Gastroesophageal sphincter (tissue), 4 donors: ENCODE measurements around the gene SCAMP3. TPM values are rescaled to one million over a fixed set of nuclear protein-coding genes. Genes with fewer than 3 reads are reported as not detected.

Experiments used
- ATAC-seq: fragments of 150-250 bp; one replicate; pipeline ENCODE4 v1.9.1; 2016; ENCODE audit warnings: mild to moderate bottlenecking, moderate library complexity
- H3K27ac ChIP-seq, 4 donors: fragments of 200-600 bp; sonication (generic) in 3 of 4; 1 replicate in 3 of 4; 2 replicates in 1 of 4; pipeline ENCODE4 v1.5.1; 2016 to 2019
- H3K27me3 ChIP-seq: fragments of 200-600 bp; sonication (generic); one replicate; pipeline ENCODE4 v1.5.1; 2019
- H3K36me3 ChIP-seq, 2 donors: fragments of 200-600 bp; sonication (generic); one replicate each; pipeline ENCODE4 v1.5.1; 2019; ENCODE audit warnings: control low read depth in 1 of 2
- H3K4me1 ChIP-seq, 3 donors: fragments of 200-600 bp; sonication (generic); 1 replicate in 2 of 3; 2 replicates in 1 of 3; pipeline ENCODE4 v1.5.1; 2016 to 2019; ENCODE audit warnings: control low read depth in 2 of 3
- H3K4me3 ChIP-seq, 2 donors: fragments of 200-600 bp; sonication (generic); one replicate each; pipeline ENCODE4 v1.5.1; 2019; ENCODE audit warnings: mild to moderate bottlenecking in 1 of 2, moderate library complexity in 1 of 2
- H3K9me3 ChIP-seq, 3 donors: fragments of 200-600 bp; sonication (generic); one replicate each; pipeline ENCODE4 v1.5.1; 2017 to 2019; ENCODE audit warnings: control low read depth in 2 of 3
- CTCF ChIP-seq, 4 experiments: fragments of 200-600 bp in 2 of 4; fragments of 450-650 bp in 2 of 4; sonication (generic) in 1 of 4; IDR thresholded peaks; one replicate each; pipeline ENCODE4 v1.5.1; 2017 to 2019; ENCODE audit warnings: antibody characterized with exemption in 4 of 4, mild to moderate bottlenecking in 2 of 4, moderate library complexity in 2 of 4
- EP300 ChIP-seq: sonication (generic); formaldehyde crosslinking; IDR thresholded peaks from one replicate; pipeline ENCODE4 v1.6.1; 2017; ENCODE audit warnings: antibody characterized with exemption, mild to moderate bottlenecking
- POLR2A ChIP-seq, 2 donors: fragments of 450-650 bp; IDR thresholded peaks; one replicate each; pipeline ENCODE4 v1.6.1; 2017; ENCODE audit warnings: antibody characterized with exemption in 2 of 2, mild to moderate bottlenecking in 2 of 2, moderate library complexity in 1 of 2
- POLR2AphosphoS5 ChIP-seq: sonication (generic); formaldehyde crosslinking; IDR thresholded peaks from one replicate; pipeline ENCODE4 v1.6.1; 2017; ENCODE audit warnings: antibody characterized with exemption
- WGBS, 2 donors: methylation state at CpG; one replicate each; pipeline ENCODE4 v1.1.5; 2018; ENCODE audit warnings: low coverage in 1 of 2; 5-methylcytosine and 5-hydroxymethylcytosine counted together
- total RNA-seq, 4 donors: library from RNA; depleted of rRNA; stranded (reverse); fragments of >200 nt; gene quantifications; one replicate each; pipeline ENCODE4 v1.1.0, GENCODE V29; 2016

Gene SCAMP3
- total RNA-seq, 4 donors from 2014 or later, result 28.1 to 44.4 (median 36.8) TPM

- no peak for ATAC-seq
- WGBS, 2 donors, result 95 to 100% methylated on average over 4 to 7 of the region's 8 CpGs
Measured at GRCh38 chr1:155300024-155300423, 37.9 kb upstream of the SCAMP3 start.

GRCh38 chr1:155297384-155297783 lies 35.2 kb upstream of the SCAMP3 start:
- no peaks in the 10 kb centered on the region for H3K9me3 ChIP-seq
- TF ChIP-seq EP300 (no peak), POLR2AphosphoS5 (no peak), CTCF (IDR thresholded peaks at IDR 0.05) (no peak), POLR2A (IDR thresholded peaks at IDR 0.05) (no peak)
- peaks cover 0 to 15% (median 2%) of the 10 kb centered on the region in 3 donors for H3K4me1 ChIP-seq
- no peak overlapping the region for H3K27ac ChIP-seq
- H3K27me3 ChIP-seq, result peaks cover 54% of the 10 kb centered on the region
- WGBS, 2 donors, result 56 to 60% methylated on average over 5 to 6 of the region's 7 CpGs
- no peaks in the 10 kb centered on the region for H3K36me3 ChIP-seq
- no peak for ATAC-seq
- no peak overlapping the region for H3K4me3 ChIP-seq

More at GRCh38 chr1:155300024-155300423, 37.9 kb upstream of the SCAMP3 start:
- Histone ChIP-seq H3K9me3 (no peaks in the 10 kb centered on the region), H3K27ac (no peak overlapping the region), H3K4me1 (peaks cover 0 to 9% (median 2%) of the 10 kb centered on the region in 3 donors), H3K4me3 (no peak overlapping the region), H3K36me3 (no peaks in the 10 kb centered on the region), H3K27me3 (peaks cover 34% of the 10 kb centered on the region)
- TF ChIP-seq CTCF (IDR thresholded peaks at IDR 0.05) (no peak), POLR2AphosphoS5 (no peak), EP300 (no peak), POLR2A (IDR thresholded peaks at IDR 0.05) (no peak)

DNA sequence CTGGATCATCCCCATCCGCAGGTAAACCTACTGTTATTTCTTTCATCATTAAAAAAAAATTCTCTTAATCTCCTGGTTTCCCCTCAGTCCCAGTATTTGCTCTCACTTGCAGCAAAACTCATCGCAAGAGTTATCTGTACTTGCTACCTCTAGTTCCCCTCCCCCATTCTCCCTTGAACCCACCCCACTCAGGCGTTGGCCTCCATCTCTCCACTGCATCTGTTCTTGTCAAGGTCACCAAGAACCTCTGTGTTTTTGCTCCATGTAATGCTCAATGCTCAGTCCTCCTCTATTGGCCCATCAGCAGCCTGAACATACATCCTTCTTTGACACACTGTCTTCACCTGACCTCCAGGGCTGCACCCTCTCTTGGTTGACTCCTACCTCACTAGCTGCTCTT lies 34.5 kb upstream of the SCAMP3 start:
- Histone ChIP-seq H3K4me1 (peaks cover 0 to 15% (median 2%) of the 10 kb centered on the region in 3 donors), H3K27me3 (peaks cover 54% of the 10 kb centered on the region), H3K4me3 (no peak overlapping the region), H3K36me3 (no peaks in the 10 kb centered on the region), H3K9me3 (no peaks in the 10 kb centered on the region), H3K27ac (no peak overlapping the region)
- 90 to 93% methylated on average over 3 of the region's 3 CpGs for WGBS, 2 donors
- TF ChIP-seq EP300, result no peak
- ATAC-seq, result no peak

DNA sequence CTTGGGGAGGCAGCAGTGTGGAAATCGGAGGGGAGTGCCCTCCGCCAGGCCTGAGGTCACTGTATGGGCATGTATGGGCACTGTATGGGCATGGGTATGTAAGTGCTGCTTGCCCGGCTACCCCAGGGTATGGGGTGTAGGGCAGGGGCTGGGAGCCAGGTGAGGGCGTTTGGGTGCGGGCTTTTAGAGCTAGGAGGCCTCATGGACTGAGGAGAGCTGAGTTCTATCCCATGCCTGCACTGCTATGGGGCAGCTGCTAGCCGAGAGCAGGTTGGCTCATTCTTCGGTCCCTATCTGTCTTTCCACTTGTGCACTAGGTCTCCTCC lies 33.7 kb upstream of the SCAMP3 start:
- peaks cover 54% of the 10 kb centered on the region for H3K27me3 ChIP-seq
- H3K4me3 ChIP-seq, result no peak overlapping the region
- H3K9me3 ChIP-seq, result no peaks in the 10 kb centered on the region
- H3K4me1 ChIP-seq, result peaks cover 0 to 15% (median 2%) of the 10 kb centered on the region in 3 donors
- no peak for ATAC-seq
- H3K36me3 ChIP-seq, result no peaks in the 10 kb centered on the region
- no peak overlapping the region for H3K27ac ChIP-seq
- TF ChIP-seq CTCF (IDR thresholded peaks at IDR 0.05) (no peak), POLR2A (IDR thresholded peaks at IDR 0.05) (no peak), POLR2AphosphoS5 (no peak)
- WGBS, 2 donors, result 92% methylated on average over 2 of the region's 7 CpGs; no CpG with 5 or more reads in 1 of the 2 donors

DNA sequence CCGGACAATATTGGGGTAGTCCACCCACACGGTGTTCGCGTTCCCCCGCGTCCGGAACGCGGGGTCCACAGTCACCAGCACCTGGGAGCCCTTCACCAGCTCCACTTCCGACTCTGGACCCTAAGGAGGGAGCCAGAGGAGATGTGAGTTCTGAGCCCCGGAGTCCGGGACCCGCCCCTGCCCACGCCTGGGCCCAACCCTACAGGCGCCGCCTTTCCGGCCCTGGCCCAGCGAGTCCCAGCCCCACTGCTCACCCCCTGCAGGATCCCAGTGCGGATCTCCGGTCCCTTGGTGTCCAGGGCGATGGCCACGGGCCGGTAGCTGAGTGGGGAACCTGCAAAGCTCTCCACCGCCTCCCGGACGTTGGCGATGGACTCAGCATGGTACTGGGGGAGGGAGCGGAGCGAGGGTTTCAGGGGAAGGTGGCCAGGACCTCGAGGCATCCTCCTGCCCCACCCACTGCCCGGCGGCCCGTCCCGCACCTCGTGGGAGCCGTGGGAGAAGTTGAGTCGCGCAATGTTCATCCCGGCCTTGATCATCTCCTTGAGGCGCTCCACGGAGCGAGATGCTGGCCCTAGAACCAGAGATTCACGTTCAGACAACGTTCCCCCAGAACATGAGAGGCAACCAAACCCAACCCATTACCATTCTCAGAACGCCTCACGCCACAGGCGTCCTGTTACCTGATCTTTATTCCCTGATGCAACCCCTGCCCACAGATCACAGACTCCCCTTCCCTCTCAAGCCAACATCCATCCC lies 33.2 kb upstream of the SCAMP3 start:
- WGBS, 2 donors, result 50% methylated on average over 7 of the region's 47 CpGs; no CpG with 5 or more reads in 1 of the 2 donors
- no peaks in the 10 kb centered on the region for H3K36me3 ChIP-seq
- no peak overlapping the region for H3K27ac ChIP-seq
- peaks cover 54% of the 10 kb centered on the region for H3K27me3 ChIP-seq
- ATAC-seq, result no peak
- peaks cover 0 to 15% (median 2%) of the 10 kb centered on the region in 3 donors for H3K4me1 ChIP-seq
- no peaks in the 10 kb centered on the region for H3K9me3 ChIP-seq
- peak overlapping the region in 1 of 2 donors; percentile 24 for H3K4me3 ChIP-seq
- TF ChIP-seq POLR2A (IDR thresholded peaks at IDR 0.05) (no peak), POLR2AphosphoS5 (no peak), CTCF (IDR thresholded peaks at IDR 0.05) (no peak), EP300 (no peak)
